Measurements from ENCODE around the gene GRIN3A.
"Not testable (repeated sequence)": the region's sequence is repeated elsewhere in the genome, so short reads cannot be mapped to it uniquely, and the experiment has no call there.

DNA sequence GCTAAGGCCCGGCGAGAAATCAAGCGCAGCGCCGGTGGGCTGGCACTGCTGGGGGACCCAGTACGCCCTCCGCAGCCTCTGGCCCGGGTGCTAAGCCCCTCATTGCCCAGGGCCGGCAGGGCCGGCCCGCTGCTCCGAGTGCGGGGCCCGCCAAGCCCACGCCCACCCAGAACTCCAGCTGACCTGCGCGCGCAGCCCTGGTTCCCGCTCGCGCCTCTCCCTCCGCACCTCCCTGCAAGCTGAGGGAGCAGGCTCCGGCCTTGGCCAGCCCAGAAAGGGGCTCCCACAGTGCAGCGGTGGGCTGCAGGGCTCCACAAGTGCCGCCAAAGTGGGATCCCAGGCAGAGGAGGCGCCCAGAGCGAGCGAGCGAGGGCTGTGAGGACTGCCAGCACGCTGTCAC lies 14.2 kb downstream of the GRIN3A start:
- TF ChIP-seq CTCF, POLR2A, POLR2AphosphoS5, EP300 (IDR thresholded peaks at IDR 0.05): not testable (repeated sequence)
